ENCODE data around the gene ZNF454.

Gene ZNF454

GRCh38 chr5:178940569-178941360 lies at the start of gene ZNF454:
Gene ZNF454, plus strand, starts transcription at chr5:178941198. Its CDS starts 1,594 bp downstream, at chr5:178942792.
- no peak for DNase-seq

DNA sequence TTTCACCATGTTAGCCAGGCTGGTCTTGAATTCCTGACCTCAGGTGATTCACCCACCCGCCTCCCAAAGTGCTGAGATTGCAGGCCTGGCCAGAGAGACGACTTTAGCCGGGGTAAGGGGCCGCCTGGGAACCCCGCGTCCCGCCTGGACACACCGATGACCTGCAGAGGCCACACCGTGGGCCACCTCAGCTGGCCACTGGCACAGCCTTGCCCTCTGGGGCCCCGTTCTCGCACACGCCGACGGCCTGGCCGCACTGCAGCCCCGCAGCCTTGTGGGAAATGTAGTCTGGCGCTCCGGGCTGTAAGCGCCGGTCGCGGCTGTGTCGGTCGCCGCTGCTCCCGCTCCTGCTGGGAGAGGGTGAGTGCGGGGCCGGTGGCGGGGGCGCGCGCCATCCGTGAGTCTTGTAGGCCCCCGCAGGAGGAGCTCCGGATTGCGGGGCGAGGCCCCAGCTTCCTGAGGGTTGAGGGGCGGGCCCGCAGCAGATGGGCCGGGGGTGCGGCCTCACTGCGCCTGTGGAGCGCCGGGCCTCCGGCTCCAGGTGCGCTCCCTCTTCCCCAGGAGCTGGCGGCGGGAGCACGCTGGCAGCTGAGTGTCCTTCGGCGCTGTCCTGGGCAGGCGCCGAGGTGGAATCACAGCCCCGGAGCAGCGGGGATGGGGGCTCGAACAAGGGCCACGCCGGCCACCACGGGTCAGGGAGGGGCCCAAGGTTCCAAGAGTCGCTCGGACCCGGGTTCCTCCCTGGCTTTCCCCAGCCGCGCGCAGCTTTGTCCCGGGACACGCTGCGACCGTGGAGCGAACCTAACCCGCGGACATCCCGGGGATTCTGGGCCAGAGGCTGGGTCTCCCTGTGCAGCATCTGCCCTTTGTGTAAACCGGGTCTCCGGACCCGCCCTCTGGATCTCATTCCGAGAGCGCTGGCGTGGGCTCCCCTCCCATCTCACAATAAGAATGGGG lies 45.1 kb upstream of the ZNF454 start, which contains the start of gene ZFP2:
Gene ZFP2 (plus strand): TSS at position 299 of the 957 bp plus-strand sequence. CDS start 35,401 bp downstream, outside the sequence.
- no peak for DNase-seq

GRCh38 chr5:178899289-178899688 lies 41.7 kb upstream of the ZNF454 start:
- no peak for DNase-seq

GRCh38 chr5:178902849-178903248 lies 38.1 kb upstream of the ZNF454 start:
- no peak for DNase-seq

DNA sequence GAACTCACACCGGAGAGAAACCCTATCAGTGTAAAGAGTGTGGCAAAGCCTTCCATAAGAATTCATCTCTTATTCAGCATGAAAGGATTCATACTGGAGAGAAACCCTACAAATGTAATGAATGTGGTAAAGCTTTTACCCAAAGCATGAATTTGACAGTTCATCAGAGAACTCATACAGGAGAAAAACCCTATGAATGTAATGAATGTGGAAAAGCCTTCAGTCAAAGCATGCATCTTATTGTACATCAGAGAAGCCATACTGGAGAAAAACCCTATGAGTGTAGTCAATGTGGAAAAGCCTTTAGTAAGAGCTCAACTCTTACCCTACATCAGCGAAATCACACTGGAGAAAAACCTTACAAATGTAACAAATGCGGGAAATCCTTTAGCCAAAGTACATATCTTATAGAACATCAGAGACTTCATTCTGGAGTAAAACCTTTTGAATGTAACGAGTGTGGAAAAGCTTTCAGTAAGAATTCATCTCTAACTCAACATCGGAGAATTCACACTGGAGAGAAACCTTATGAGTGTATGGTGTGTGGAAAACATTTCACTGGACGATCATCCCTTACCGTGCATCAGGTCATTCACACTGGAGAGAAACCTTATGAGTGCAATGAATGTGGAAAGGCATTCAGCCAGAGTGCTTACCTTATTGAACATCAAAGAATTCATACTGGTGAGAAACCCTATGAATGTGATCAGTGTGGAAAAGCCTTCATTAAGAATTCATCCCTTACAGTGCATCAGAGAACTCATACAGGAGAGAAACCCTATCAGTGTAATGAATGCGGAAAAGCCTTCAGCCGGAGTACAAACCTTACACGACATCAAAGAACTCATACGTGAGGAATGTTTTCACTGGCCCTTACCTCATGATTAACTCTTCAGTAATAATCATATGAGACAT lies 8.9 kb upstream of the ZNF454 start:
- no peak for DNase-seq

DNA sequence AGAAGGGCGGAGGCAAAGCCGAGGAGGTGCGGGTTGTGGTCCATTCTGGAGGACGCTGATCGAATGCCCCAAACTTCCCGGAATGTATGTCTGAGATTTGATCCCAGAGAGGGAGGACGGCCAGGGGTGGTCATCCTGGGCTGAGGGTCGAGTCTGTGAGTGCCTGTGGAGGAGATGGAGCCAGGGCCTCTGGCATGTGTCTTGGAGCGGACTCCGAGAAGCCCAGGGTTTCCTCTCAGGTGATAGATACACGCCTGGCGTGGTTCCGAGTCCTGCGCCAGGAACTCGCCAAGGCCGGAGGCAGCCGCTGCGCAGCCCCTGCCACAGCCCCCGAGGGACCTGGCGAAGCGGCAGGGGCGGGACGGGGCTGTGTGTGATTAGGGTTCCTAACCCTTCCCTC lies 363 bp downstream of the ZNF454 start:
- DNase-seq, result no peak

- no peak for DNase-seq
Observed at GRCh38 chr5:178965465-178966055, 24.6 kb downstream of the ZNF454 start.

DNA sequence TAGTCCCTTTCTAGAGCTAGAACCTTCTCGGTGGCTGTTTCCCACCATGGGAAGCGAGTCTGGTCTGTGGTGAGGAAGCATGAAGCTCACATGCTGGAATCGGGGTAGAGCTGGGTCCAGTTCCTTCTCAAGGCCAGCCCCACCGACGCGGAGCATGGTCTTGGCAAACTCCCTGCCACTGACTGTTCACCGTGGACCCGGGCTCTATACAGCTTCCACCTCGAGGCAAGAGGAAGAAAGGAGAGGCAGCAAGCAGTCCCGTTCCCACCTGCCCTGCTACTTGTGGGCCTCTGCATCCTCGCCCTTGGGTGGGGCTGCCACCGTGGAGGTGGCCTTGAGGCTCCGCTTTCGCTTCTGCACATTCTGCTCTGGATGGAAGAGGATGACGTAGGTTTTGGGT lies 40.4 kb downstream of the ZNF454 start:
- DNase-seq, result no peak

GRCh38 chr5:178982941-178983340 lies 41.9 kb downstream of the ZNF454 start:
- no peak for DNase-seq

DNA sequence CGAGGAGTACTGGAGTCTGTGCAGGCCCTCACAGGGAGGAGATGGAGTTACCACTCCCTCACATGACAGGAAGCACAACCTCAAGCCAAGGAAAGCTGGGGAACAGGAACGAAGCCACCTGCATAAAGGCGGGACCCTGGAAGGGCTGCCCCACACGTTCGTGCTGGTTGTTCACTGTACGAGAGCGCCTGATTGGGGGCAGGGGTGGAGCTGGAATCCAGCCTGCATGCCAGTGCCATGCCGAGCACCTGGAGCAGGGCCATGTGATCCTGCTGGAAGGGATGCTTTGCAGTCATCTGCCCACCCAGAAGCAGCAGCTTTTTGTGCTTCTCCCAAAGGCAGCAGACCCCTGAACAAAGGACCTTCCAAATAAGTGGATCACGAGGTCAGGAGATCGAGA lies 42.7 kb downstream of the ZNF454 start:
- DNase-seq, result no peak

GRCh38 chr5:178984145-178985072 lies 43.4 kb downstream of the ZNF454 start:
- no peak for DNase-seq

GRCh38 chr5:178986326-178986960 lies 45.4 kb downstream of the ZNF454 start:
- no peak for DNase-seq

DNA sequence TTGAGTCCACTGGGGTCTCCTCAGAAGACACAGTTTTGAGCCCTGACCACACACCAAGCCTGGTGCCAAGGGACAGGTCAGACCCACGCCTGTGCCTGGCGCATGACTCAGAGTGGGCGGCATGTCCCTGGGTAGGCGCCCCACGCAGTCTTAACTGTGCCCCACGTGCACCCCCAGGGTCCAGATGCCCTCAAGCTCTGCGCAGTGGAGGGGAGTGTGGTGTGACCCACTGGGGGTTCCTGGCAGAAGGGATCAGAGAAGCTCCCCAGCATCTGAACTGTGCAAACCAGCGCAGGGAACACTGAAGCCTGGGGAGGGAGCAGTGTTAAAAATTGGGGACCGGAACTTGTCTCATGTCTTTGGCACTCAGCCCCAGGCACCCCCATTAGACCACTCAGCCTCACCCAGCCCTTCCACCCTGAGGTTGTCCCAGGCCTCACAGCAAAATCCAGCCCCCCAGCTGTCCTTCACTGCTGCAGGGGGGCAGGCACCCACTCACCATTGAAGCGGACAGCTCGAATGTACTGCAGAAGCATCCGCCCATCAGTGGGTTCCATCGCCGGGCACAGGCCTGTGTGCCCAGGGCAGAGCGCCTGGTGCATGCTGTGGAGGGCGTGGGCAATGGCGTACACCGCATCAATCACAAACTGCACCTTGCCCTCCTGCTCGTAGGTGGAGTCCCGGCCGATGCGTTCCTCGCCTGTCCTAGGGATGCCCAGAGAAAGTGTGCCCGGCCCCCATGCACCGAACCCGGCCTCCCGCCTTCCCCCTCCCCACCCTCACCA lies 47.6 kb downstream of the ZNF454 start:
- DNase-seq, result no peak

DNA sequence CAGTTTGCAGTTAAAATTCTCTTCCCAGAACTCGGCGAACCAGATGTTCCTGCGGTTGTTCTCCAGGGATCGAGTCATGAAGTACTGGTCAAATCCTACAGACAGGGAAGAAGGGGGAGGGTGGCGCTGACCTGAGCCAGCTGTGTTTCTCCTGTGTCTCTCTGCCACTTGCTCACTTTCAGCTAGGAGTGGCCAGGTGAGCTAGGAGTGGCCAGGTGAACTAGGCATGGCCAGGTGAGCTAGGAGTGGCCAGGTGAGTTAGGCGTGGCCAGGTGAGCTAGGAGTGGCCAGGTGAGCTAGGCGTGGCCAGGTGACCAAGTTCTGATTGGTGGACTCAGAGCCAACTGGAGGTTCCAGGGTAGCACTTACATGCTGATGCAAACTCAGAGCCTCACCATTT lies 48.3 kb downstream of the ZNF454 start:
- DNase-seq, result no peak

GRCh38 chr5:178990491-178990890 lies 49.5 kb downstream of the ZNF454 start:
- no peak for DNase-seq

GRCh38 chr5:178991190-178992145 lies 50.5 kb downstream of the ZNF454 start:
- no peak for DNase-seq

DNA sequence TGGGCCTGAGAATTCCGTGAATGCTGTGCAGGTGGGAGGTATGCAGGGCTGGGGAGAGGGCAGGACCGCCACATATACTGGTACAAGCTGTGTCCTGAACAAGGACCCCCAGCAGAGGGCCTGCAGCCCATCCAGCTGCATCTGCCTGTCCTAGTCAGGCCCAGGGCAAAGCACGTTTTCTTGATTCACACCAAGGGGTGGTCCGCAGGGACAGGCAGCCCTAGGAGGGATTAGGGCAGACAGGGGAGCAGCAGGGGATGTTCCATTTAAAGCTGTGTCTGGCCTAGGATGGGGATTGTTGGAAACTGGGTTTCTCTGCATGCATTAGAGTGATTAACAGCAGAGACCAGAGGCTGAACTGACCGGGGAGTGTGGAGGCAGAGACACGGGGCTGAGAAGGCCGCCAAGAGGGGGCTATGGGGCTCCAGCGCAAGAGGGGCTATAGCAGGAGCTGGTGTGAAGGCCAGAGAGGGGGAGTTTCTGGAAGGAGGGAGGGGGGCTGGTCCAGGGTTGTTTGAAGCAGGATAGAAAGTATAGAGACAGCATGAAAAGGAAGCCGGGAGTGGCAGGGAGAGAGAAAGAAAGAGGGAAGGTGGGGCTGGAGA lies 51.4 kb downstream of the ZNF454 start:
- no peak for DNase-seq

DNA sequence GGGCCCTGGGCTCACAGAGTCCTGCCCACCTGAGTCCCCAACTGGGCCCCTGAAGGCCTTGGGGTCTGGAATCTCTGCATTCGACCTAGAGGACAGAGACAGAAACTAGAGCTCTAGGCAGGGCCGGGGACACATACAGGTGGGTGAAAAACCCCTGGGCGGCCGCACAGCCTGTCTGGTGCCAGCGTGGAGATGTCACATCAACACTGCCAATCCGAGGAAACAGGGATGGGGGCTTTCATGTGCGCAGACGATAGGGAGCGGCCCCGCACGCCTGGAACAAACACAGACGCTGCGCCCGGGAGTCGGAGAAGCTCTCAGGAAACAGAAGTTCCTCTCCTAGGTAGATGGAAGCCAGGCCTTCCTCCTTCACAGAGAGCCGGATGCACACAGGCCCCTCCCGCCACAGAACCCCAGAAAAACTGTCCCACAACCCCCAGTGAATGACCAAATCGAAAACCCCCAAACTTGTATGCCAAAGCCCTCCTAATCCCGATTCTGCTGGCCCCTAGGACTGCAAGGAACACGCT lies 52.3 kb downstream of the ZNF454 start:
- no peak for DNase-seq

Measured in GOT3 (cell line).